Sigmoid colon (tissue), 4 donors: ENCODE measurements around the gene NPHP4.

ENCODE experiments used
- CTCF ChIP-seq, 4 experiments: fragments of 450-650 bp in 3 of 4; fragments of 200-600 bp in 1 of 4; IDR thresholded peaks; one replicate each; pipeline ENCODE4 v1.5.1; 2016 to 2019; ENCODE audit warnings: antibody characterized with exemption in 4 of 4, mild to moderate bottlenecking in 3 of 4, moderate library complexity in 2 of 4
- EP300 ChIP-seq, 4 donors: sonication (generic); formaldehyde crosslinking; IDR thresholded peaks; one replicate each; pipeline ENCODE4 v1.6.1; 2017; ENCODE audit warnings: antibody characterized with exemption in 4 of 4
- POLR2A ChIP-seq, 2 donors: fragments of 450-650 bp; IDR thresholded peaks; one replicate each; pipeline ENCODE4 v1.6.1; 2016; ENCODE audit warnings: antibody characterized with exemption in 2 of 2, mild to moderate bottlenecking in 2 of 2, moderate library complexity in 2 of 2

GRCh38 chr1:5889901-5890300 is 102.3 kb downstream of the NPHP4 start:
- no peak for TF ChIP-seq CTCF (IDR thresholded peaks at IDR 0.05)
- no peak for TF ChIP-seq EP300 (IDR thresholded peaks at IDR 0.05)
- TF ChIP-seq POLR2A (IDR thresholded peaks at IDR 0.05), result no peak
